HG03521 (cell line): ENCODE measurements around the gene ACSF2.
"Not testable (repeated sequence)": the region's sequence is repeated elsewhere in the genome, so short reads cannot be mapped to it uniquely, and the experiment has no call there.

Source experiments
- ATAC-seq: cut with Tn5 transposase; IDR thresholded peaks from one replicate; pipeline ENCODE4 v1.9.1; 2021; ENCODE audit warnings: mild to moderate bottlenecking, moderate library complexity; ENCODE audit not compliant: unreplicated experiment

ACSF2 gene

DNA sequence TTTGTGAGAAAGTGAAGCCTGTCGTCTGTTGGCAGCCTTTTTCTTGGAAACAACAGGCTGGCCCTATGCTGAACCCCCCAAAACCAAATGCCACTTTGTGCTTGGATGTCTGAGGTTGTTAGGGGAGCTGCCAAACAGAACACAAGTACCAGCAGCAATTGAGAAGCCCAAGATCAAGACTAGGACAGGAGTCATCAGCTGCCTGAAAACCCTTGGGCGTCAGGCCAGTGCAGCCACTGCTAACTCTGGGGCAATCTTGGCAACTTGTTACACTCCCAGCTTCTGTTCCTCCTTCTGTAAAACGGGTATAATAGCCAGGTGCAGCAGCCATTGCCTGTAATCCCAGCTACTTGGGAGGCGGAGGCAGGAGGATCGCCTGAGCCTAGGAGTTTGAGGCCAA, 19.4 kb upstream of the ACSF2 start:
- no peak for ATAC-seq

- ATAC-seq = no peak
These were observed 18.1 kb upstream of the ACSF2 start for GRCh38 chr17:50407921-50408320.

DNA sequence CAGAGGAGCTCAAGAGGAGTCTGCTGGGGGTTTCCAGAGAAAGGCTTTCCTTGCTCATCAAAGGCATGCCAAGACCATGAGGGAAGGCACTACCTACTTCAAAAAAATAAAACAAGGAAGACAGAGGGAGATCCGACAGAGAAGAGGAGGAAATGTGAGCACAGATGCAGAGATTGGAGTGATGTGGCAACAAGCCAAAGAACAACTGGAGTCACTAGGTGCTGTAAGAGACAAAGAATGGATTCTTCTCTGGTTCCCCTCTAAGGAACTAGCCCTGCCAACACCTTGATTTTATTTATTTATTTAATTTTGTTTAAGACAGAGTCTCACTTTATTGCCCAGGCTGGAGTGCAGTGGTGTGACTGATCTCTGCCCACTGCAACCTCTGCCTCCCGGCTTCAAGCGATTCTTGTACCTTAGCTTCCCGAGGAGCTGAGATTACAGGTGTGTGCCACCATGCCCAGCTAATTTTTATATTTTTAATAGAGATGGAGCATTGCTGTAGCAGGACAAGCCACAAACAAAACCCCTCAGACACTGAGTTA, 13.8 kb upstream of the ACSF2 start:
- ATAC-seq = no peak

- ATAC-seq = no peak
These were observed 11.2 kb upstream of the ACSF2 start for GRCh38 chr17:50414808-50415207.

- ATAC-seq = not testable (repeated sequence)
These were observed 6.4 kb upstream of the ACSF2 start for GRCh38 chr17:50419577-50419976.

- ATAC-seq = no peak
These were observed 5.5 kb upstream of the ACSF2 start for GRCh38 chr17:50420419-50421112.

GRCh38 chr17:50421308-50422051, 4.5 kb upstream of the ACSF2 start:
- no peak for ATAC-seq

DNA sequence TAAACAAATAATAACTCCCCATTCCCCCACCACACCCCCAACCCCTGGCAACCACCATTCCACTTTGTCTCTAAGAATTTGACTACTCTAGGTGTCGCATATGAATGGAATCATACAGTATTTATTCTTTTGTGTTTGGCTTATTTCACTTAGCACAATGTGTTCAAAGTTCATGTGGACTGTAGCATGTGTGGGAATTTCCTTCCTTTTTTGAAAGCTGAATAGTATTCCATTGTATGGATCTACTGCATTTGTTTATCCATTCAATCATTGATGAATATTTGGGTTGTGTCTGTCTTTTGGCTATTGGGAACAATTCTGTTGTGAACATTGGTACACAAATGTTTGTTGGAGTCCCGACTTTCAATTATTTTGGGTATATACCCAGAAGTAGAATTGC, 3.3 kb upstream of the ACSF2 start:
- ATAC-seq = no peak

- ATAC-seq = no peak
These were observed 2.4 kb upstream of the ACSF2 start for GRCh38 chr17:50423553-50424159.

DNA sequence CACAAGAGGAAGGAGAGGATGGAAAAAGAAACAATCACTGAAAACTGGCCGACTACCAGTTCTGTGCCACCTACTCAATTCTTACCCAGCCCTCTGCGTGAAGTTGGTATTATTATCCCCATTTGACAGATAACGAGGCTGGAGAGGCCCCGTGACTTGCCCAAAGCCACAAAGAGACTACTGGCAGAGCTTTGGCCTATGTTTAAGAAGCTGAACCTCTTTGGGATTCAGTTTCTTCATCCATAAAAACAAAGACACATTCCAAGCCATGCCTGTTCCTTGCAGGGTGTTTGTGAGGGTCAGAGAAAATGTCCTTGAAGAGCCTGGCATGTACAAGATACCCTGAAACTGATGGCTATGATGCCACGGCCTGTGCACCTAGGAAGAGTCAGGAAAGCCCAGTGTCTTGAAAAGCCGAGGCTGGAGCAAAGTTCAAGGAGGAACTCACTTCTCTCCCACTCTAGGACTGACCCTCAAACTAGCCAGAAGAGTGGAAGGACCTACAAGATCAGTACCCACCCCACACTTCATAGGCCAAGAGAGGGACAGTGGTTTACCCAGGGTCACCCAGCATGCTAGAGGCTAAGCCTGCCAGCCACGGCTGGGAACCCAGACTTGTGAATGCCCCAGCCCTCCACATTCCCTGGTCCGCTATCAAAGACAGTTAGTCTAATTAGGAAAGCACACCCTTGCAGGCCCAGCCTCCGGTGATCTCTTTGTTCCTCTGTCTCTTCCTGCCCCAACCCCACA, 1.6 kb upstream of the ACSF2 start:
- no peak for ATAC-seq

DNA sequence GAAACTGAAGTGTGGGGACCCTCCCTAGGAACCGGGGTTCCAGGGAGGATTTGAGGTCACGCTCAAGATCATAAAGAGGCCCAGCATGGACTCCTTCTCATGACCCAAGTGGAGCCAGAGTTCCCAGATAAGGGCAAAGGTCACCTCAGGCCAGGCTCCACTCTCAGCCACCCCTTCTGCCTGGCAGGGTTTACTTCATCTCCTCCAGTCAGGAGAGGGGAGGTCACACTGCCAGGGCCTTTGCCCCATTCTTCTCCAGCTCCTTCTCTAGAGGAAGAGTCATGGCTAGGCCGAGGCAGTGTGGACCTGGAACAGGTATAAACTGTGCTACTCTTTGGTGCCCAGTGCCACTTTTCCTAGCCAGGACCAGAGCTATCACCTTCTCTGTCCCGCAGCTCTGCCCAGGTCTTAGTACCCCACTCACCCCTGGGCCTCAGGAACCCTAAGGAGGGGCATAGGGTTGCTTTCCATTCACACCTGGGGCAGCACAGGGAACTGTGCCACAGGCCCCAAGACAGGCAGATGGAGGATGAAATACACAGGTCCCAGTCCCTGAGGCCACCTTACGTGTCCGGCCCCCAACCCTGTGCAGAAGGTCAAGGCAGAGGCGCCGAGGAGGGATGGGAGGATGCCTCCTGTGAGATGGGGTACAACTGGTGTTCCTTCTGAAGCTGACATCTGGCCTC, 879 bp upstream of the ACSF2 start:
- ATAC-seq = no peak

DNA sequence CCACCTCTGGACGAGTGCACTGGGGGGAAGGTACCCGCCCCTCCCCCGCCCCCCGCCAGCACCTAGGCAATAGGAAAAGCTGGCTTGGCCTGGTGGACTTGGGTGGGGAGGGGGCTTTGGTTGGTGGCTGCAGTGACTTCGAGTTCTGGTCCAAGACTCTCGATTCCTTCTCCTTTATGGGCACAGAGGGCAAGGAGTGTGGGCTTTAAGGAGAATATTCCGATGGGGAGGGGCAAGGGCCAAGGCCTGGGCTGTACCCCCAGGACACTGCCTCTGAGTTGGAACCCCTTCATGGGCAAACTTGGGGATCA, 409 bp downstream of the ACSF2 start:
- no peak for ATAC-seq

GRCh38 chr17:50426814-50427787, 1.1 kb downstream of the ACSF2 start:
- no peak for ATAC-seq

DNA sequence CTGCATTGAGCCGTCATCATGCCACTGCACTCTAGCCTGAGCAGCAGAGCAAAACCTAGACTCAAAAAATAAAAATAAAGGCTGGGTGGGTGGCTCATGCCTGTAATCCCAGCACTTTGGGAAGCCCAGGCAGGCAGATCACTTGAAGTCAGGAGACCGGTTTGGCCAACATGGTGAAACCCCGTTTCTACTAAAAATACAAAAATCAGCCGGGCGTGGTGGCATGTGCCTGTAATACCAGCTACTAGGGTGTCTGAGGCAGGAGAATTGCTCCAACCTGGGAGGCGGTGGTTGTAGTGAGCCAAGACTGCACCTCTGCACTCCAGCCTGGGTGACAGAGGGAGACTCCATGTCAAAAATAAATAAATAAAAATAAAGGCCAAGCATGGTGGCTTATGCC, 2.1 kb downstream of the ACSF2 start:
- not testable (repeated sequence) for ATAC-seq

GRCh38 chr17:50428831-50429424, 2.9 kb downstream of the ACSF2 start:
- ATAC-seq = no peak

DNA sequence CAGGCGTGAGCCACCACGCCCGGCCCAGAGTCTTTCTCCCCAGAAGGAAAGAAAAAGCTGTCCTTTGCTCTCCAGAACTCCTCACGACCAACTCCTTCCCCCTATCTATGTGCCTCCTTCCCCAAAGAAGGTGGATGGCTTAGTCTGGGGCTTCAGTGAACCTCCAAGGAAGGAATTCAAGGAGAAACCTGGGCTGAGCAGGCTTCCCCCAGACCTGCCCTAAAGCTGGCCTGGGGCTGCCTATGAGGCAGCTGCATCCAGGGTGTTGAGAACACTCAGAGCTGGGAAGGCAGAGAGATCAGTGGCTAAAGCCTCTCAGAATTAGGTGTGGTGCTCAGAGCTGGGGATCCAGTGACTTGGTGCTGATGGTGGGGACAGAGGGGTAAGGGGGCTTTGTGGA, 3.8 kb downstream of the ACSF2 start:
- ATAC-seq = no peak

DNA sequence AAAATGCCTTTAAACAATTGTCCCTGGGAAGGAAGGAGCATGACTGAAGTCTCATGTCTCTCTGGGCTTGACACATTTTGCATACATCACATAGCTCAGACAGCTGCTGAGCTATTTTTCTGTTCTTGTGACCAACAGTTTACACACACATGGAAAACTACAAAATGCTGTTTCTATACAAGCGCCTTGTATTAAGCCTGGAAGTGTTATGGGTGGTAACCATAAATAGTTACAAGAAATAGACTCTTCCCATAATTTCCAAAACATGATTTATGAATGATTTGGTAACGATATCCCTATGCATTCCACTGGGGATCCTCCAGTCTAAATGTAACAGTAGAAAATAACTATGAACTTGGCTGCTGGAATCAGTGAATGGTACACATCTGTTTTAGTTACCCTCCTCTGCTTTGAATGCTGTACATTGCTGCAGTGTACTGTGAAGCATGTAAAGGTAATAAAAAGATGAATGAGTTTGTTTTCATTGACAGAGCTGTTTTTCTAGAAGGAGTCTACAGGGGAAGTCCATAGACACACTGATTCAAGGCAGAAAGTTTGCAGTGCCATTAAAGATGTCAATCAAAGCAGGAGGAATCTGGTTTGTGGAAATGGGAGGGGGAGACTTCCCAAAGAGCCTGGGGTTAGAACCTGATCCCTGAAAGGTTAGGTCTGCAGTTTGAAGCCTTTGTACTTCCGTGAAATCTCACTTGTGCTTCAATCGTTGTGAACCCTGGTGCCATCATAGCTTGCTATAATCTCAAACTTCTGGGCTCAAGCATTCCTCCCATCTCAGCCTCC, 5.0 kb downstream of the ACSF2 start:
- ATAC-seq = no peak

DNA sequence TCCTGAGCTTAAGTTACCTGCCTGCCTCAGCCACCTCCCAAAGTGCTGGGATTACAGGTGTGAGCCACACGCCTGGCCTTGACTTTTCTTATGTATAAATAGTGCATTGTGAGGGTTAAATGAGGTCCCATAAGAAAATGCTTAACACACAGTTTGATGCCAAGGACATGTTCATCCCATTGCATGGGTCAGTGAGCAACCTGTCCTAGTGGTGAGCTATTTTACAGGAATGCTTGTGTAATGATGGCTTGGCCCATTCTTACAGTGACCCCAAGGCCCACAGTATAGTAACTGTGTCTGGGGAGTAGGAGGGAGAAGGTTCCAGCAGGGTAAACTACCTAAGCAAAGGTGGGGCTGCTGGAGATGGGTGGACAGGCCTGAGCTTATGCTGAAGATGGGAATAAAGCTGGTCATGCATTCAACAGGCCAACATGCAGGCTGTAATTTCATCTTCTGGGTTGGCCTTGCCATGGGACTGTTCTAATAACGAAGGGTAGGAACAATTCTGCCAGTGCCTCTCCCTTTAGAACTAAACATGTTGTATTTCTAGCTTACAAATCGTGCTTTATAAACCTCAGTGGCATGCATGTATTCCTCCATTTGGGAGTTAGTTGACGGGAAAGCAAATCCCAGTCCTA, 6.2 kb downstream of the ACSF2 start:
- ATAC-seq = no peak
